ENCODE measurements around the gene DAB2IP. TPM values are rescaled to one million over a fixed set of nuclear protein-coding genes. Genes with fewer than 3 reads are reported as not detected.
A peak's percentile ranks its signal among the peaks of the same experiment; 100 is the strongest.

Gene DAB2IP
- total and polyA plus RNA-seq, 2 donors (not counting 1 experiment from before 2014, with no cell fraction given): 14.6 to 16.5 TPM

- Histone ChIP-seq H3K9ac (ENCODE audit: insufficient read depth, low read length) (peak overlapping the region; percentile 51), H3K4me1 (ENCODE audit: control insufficient read depth, extremely low read depth, insufficient read depth, low read length) (peaks cover 31% of the 10 kb centered on the region), H3K79me2 (ENCODE audit: control insufficient read depth, insufficient read depth, low read length) (peaks cover 5% of the 10 kb centered on the region), H4K20me1 (ENCODE audit: control insufficient read depth, extremely low read depth, insufficient read depth, low read length) (no peaks in the 10 kb centered on the region), H3K27ac (ENCODE audit: insufficient read depth, low read length) (peak overlapping the region; percentile 76), H3K9me3 (ENCODE audit: control insufficient read depth, insufficient read depth, low read depth, low read length) (no peaks in the 10 kb centered on the region), H3K27me3 (ENCODE audit: control insufficient read depth, insufficient read depth, low read length) (no peaks in the 10 kb centered on the region), H3K4me2 (ENCODE audit: extremely low read depth, insufficient read depth, low read length) (peak overlapping the region; percentile 96), H2AFZ (ENCODE audit: low read length) (peak overlapping the region; percentile 52), H3K4me3 (replicated peaks in 1 of 4; ENCODE audit: control extremely low read depth in 1 of 4, insufficient read depth in 1 of 4, low read depth in 3 of 4, low read length in 4 of 4) (peak overlapping the region; percentile 66 to 74 (median 71)), H3K36me3 (ENCODE audit: control insufficient read depth, insufficient read depth, low read length) (no peaks in the 10 kb centered on the region)
- DNase-seq (ENCODE audit: low read depth in 2 of 2): peak; percentile 84 to 90
- TF ChIP-seq EZH2 (IDR thresholded peaks at IDR 0.05; ENCODE audit: low read length, missing control alignments): no peak
- TF ChIP-seq, protein P1, sequence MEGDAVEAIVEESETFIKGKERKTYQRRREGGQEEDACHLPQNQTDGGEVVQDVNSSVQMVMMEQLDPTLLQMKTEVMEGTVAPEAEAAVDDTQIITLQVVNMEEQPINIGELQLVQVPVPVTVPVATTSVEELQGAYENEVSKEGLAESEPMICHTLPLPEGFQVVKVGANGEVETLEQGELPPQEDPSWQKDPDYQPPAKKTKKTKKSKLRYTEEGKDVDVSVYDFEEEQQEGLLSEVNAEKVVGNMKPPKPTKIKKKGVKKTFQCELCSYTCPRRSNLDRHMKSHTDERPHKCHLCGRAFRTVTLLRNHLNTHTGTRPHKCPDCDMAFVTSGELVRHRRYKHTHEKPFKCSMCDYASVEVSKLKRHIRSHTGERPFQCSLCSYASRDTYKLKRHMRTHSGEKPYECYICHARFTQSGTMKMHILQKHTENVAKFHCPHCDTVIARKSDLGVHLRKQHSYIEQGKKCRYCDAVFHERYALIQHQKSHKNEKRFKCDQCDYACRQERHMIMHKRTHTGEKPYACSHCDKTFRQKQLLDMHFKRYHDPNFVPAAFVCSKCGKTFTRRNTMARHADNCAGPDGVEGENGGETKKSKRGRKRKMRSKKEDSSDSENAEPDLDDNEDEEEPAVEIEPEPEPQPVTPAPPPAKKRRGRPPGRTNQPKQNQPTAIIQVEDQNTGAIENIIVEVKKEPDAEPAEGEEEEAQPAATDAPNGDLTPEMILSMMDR (conservative IDR thresholded peaks at IDR 0.05 in 1 of 2, IDR thresholded peaks at IDR 0.05 in 1 of 2; ENCODE audit: low read depth in 1 of 2, low read length in 2 of 2): peak in 1 of 2 donors; percentile 14
Observed at GRCh38 chr9:121743441-121744001, 92.1 kb downstream of the DAB2IP start.

GRCh38 chr9:121744002-121744686 is 92.7 kb downstream of the DAB2IP start:
- H3K27ac ChIP-seq (ENCODE audit: insufficient read depth, low read length): peak overlapping the region; percentile 76
- peak overlapping the region; percentile 96 for H3K4me2 ChIP-seq (ENCODE audit: extremely low read depth, insufficient read depth, low read length)
- no peak overlapping the region for H2AFZ ChIP-seq (ENCODE audit: low read length)
- no peak for TF ChIP-seq EZH2 (IDR thresholded peaks at IDR 0.05; ENCODE audit: low read length, missing control alignments)
- TF ChIP-seq, protein P1 (conservative IDR thresholded peaks at IDR 0.05 in 1 of 2, IDR thresholded peaks at IDR 0.05 in 1 of 2; ENCODE audit: low read depth in 1 of 2, low read length in 2 of 2): peak; percentile 28 to 50
- H3K4me1 ChIP-seq (ENCODE audit: control insufficient read depth, extremely low read depth, insufficient read depth, low read length): peaks cover 26% of the 10 kb centered on the region
- H3K9ac ChIP-seq (ENCODE audit: insufficient read depth, low read length): peak overlapping the region; percentile 51
- H3K79me2 ChIP-seq (ENCODE audit: control insufficient read depth, insufficient read depth, low read length): peaks cover 5% of the 10 kb centered on the region
- peak; percentile 49 to 53 for DNase-seq (ENCODE audit: low read depth in 2 of 2)
- peak overlapping the region; percentile 66 to 74 (median 71) for H3K4me3 ChIP-seq (replicated peaks in 1 of 4; ENCODE audit: control extremely low read depth in 1 of 4, insufficient read depth in 1 of 4, low read depth in 3 of 4, low read length in 4 of 4)
- no peaks in the 10 kb centered on the region for H3K27me3 ChIP-seq (ENCODE audit: control insufficient read depth, insufficient read depth, low read length)
- no peaks in the 10 kb centered on the region for H3K36me3 ChIP-seq (ENCODE audit: control insufficient read depth, insufficient read depth, low read length)
- H4K20me1 ChIP-seq (ENCODE audit: control insufficient read depth, extremely low read depth, insufficient read depth, low read length): no peaks in the 10 kb centered on the region
- H3K9me3 ChIP-seq (ENCODE audit: control insufficient read depth, insufficient read depth, low read depth, low read length): no peaks in the 10 kb centered on the region

DNA sequence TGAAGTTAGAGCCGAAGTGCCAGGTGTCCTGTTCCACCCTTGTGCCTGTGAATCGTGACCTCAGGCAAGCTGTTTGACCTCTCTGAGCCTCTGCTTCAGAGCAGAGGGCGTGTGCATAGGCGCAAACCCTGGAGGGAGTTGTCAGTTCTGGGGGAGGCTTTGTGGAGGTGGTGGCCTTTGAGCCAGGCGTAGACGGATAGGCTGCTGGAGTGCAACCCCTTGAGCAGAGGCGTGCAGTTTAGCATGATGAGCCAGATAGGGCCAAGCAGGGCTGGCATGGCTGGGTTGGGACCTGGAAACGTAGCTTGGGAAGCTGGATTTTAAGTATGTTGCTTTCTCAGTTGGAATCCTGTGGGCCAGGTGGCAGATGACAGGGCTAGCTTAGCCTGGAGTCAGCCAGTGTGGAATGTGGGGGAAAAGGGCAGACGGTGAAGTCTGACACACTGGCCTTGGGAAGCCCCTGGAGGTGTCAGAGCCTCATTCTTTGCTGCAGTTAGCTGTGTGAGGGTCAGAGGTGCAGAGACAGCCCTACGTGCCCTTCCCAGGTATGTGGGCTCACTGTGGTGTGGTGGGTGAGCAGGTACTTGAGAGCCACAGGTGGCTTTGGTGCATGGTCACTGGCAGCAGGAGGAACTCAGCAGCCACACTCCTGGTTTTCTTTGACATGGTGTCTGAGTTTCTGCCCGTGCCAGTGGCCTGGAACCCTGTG is 93.4 kb downstream of the DAB2IP start:
- no peaks in the 10 kb centered on the region for H3K9me3 ChIP-seq (ENCODE audit: control insufficient read depth, insufficient read depth, low read depth, low read length)
- no peaks in the 10 kb centered on the region for H3K36me3 ChIP-seq (ENCODE audit: control insufficient read depth, insufficient read depth, low read length)
- H3K9ac ChIP-seq (ENCODE audit: insufficient read depth, low read length): no peak overlapping the region
- H3K27ac ChIP-seq (ENCODE audit: insufficient read depth, low read length): no peak overlapping the region
- H4K20me1 ChIP-seq (ENCODE audit: control insufficient read depth, extremely low read depth, insufficient read depth, low read length): no peaks in the 10 kb centered on the region
- H3K4me2 ChIP-seq (ENCODE audit: extremely low read depth, insufficient read depth, low read length): peak overlapping the region; percentile 96
- peaks cover 33% of the 10 kb centered on the region for H3K4me1 ChIP-seq (ENCODE audit: control insufficient read depth, extremely low read depth, insufficient read depth, low read length)
- H3K4me3 ChIP-seq (replicated peaks in 1 of 4; ENCODE audit: control extremely low read depth in 1 of 4, insufficient read depth in 1 of 4, low read depth in 3 of 4, low read length in 4 of 4): peak overlapping the region in 1 of 4 experiments; percentile 66
- peak in 1 of 2 donors; percentile 75 for DNase-seq (ENCODE audit: low read depth in 2 of 2)
- no peak overlapping the region for H2AFZ ChIP-seq (ENCODE audit: low read length)
- peaks cover 7% of the 10 kb centered on the region for H3K79me2 ChIP-seq (ENCODE audit: control insufficient read depth, insufficient read depth, low read length)
- no peaks in the 10 kb centered on the region for H3K27me3 ChIP-seq (ENCODE audit: control insufficient read depth, insufficient read depth, low read length)
- TF ChIP-seq, protein P1 (conservative IDR thresholded peaks at IDR 0.05 in 1 of 2, IDR thresholded peaks at IDR 0.05 in 1 of 2; ENCODE audit: low read depth in 1 of 2, low read length in 2 of 2): no peak
- no peak for TF ChIP-seq EZH2 (IDR thresholded peaks at IDR 0.05; ENCODE audit: low read length, missing control alignments)
